ENCODE measurements around the gene BCAS3.
"Not testable (repeated sequence)": the region's sequence is repeated elsewhere in the genome, so short reads cannot be mapped to it uniquely, and the experiment has no call there.

The BCAS3 gene

GRCh38 chr17:60864708-60865005 lies 187.0 kb downstream of the BCAS3 start:
- no peak for DNase-seq (ENCODE audit: low spot score)
- no peak for TF ChIP-seq CTCF (IDR thresholded peaks at IDR 0.05; ENCODE audit: extremely low read depth, missing control alignments)

GRCh38 chr17:60874772-60875171 lies 197.1 kb downstream of the BCAS3 start:
- no peak for TF ChIP-seq CTCF (IDR thresholded peaks at IDR 0.05; ENCODE audit: extremely low read depth, missing control alignments)
- no peak for DNase-seq (ENCODE audit: low spot score)

GRCh38 chr17:60886731-60887613 lies 209.3 kb downstream of the BCAS3 start:
- not testable (repeated sequence) for DNase-seq (ENCODE audit: low spot score)

GRCh38 chr17:60887614-60888028 lies 210.0 kb downstream of the BCAS3 start:
- no peak for TF ChIP-seq CTCF (IDR thresholded peaks at IDR 0.05; ENCODE audit: extremely low read depth, missing control alignments)
- DNase-seq (ENCODE audit: low spot score): no peak

- TF ChIP-seq CTCF (IDR thresholded peaks at IDR 0.05; ENCODE audit: extremely low read depth, missing control alignments): no peak
- no peak for DNase-seq (ENCODE audit: low spot score)
Measured at GRCh38 chr17:60888812-60889709, 211.4 kb downstream of the BCAS3 start.

- DNase-seq (ENCODE audit: low spot score): no peak
- no peak for TF ChIP-seq CTCF (IDR thresholded peaks at IDR 0.05; ENCODE audit: extremely low read depth, missing control alignments)
Measured at GRCh38 chr17:60891149-60891548, 213.5 kb downstream of the BCAS3 start.

GRCh38 chr17:60893475-60893874 lies 215.8 kb downstream of the BCAS3 start:
- no peak for DNase-seq (ENCODE audit: low spot score)
- TF ChIP-seq CTCF (IDR thresholded peaks at IDR 0.05; ENCODE audit: extremely low read depth, missing control alignments): no peak

Data from GM20000 (cell line).